ENCODE data around the gene PDCD1.

DNA sequence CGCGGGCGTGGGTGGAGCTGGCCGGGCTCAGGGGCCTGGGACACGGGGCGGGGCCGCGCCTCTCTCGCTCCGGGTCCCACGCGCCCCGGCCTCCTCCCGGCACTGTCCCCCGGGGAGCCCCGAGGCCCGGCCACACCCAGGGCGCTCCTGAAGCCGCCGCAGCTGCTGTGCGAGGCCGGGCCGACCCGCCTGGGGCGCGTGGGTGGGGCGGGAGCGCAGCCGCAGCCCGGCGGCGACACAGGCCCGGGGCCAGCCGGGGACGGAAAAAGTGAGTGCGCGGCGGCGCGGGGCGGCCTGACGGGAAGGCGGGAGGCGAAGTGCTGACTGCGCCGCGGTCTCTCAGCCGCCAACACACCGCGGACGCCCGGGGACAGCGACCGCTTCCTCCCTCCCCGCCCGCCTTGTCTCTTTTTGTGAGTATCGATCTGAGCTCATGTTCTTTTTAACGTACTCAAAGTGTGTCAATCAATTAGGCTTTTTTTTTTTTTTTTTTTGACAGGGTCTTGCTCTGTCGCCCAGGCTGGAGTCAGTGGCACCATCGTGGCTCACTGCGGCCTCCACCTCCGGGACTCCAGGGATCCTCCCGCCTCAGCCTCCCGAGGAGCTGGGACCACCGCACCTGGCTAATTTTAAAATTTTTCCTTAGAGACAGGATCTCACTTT, 14.5 kb downstream of the PDCD1 start:
- TF ChIP-seq CTCF (IDR thresholded peaks at IDR 0.05) (no peak), POLR2A (IDR thresholded peaks at IDR 0.05) (no peak), POLR2AphosphoS5 (IDR thresholded peaks at IDR 0.05) (peak in 2 of 4 donors; percentile 48 to 52), EP300 (IDR thresholded peaks at IDR 0.05) (no peak)

All from sigmoid colon (tissue), 4 donors.